Frontal cortex (tissue), 4 donors: ENCODE results near the gene FAM114A1. TPM values are rescaled to one million over a fixed set of nuclear protein-coding genes. Genes with fewer than 3 reads are reported as not detected.
"Not testable (repeated sequence)": the region's sequence is repeated elsewhere in the genome, so short reads cannot be mapped to it uniquely, and the experiment has no call there.

Source experiments
- DNase-seq, 2 donors: peaks; one replicate each; pipeline ENCODE4 v3.0.0; 2012; ENCODE audit warnings: low spot score in 2 of 2
- FAIRE-seq: peaks from 2 replicates; lab custom pipeline; 2012; peaks lifted over from hg19 to GRCh38; lab: Jason Lieb, UNC
- total RNA-seq: library from RNA; depleted of rRNA; stranded (reverse); fragments of >200 nt; gene quantifications from one replicate; pipeline ENCODE4 v1.2.3, GENCODE V29; 2014
- donor health status: control.
- donor health status: control.
- donor health status: control.

FAM114A1 gene
- total RNA-seq, 1 donor from 2014 or later: 9.4 TPM

DNA sequence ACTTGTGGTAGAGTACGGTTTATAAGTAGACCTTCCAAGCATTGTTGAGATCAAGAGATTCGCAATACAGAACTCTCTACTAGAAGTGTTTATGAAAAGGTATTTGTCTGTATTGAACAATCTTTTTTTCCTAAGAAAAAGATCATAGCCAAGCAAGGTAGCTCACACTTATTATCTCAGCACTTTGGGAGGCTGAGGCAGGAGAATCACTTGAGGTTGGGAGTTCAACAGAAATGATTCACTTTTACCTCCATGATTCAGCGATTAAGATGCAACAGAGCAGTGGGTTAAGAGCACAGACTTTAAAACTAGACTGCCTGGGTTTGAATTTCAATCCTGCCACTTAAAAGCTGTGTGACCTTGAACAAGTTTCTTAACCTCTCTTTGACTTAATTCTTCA, 90.3 kb downstream of the FAM114A1 start:
- no peak for DNase-seq
- FAIRE-seq: no peak

GRCh38 chr4:38958453-38959190, 91.0 kb downstream of the FAM114A1 start:
- no peak for FAIRE-seq
- no peak for DNase-seq

- FAIRE-seq, DNase-seq: not testable (repeated sequence)
These were observed 91.6 kb downstream of the FAM114A1 start for GRCh38 chr4:38959248-38959647.

GRCh38 chr4:38964942-38965775, 97.6 kb downstream of the FAM114A1 start:
- DNase-seq (no peak), FAIRE-seq (no peak)

DNA sequence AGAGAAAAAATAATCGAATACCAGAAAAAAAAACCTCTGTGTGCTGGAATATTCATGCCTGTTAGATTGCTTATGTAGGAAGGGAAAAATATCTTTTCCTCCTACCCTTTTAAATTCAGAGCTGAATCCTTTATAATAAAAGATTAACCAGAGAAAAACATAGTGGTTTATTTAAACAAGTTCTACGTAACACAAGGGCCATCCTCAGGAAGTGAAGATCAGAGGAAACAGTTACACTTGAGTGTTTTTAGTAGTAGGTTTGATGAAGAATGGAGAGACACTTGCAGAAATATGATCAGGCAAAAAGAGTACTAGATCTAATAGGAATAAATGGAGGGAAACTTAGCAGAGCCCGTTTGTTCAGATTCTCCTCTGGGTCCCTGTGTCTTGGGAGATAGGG, 98.3 kb downstream of the FAM114A1 start:
- DNase-seq: no peak
- no peak for FAIRE-seq

- FAIRE-seq (no peak), DNase-seq (peak in 1 of 2 donors; percentile 11)
These were observed 99.9 kb downstream of the FAM114A1 start for GRCh38 chr4:38967260-38968095.

DNA sequence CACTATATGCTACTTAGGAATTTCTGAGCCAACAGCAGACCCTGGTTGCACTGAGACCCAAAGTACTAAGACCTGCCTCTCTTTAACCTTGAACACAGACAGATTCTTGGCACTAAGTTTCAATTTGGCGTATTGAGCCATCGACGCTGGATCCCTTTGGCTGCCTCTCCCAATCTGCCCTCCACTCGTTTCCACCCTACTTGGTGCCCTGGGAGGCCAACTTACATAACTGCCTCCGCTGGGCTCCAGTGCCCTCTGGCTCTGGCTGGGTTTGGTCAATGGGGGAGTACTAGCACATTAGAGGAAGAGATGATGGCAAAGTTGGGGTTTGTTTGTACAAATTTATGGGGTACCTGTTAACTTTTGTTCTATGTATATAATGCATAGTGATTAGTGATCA, 101.1 kb downstream of the FAM114A1 start:
- FAIRE-seq: no peak
- no peak for DNase-seq

GRCh38 chr4:38976308-38976707, 108.7 kb downstream of the FAM114A1 start:
- DNase-seq (no peak), FAIRE-seq (no peak)

GRCh38 chr4:38979081-38979480, 111.5 kb downstream of the FAM114A1 start:
- DNase-seq (no peak), FAIRE-seq (no peak)

- no peak for DNase-seq
- no peak for FAIRE-seq
These were observed 112.1 kb downstream of the FAM114A1 start for GRCh38 chr4:38979511-38980230.

GRCh38 chr4:38980903-38981676, 113.5 kb downstream of the FAM114A1 start:
- no peak for FAIRE-seq
- no peak for DNase-seq

DNA sequence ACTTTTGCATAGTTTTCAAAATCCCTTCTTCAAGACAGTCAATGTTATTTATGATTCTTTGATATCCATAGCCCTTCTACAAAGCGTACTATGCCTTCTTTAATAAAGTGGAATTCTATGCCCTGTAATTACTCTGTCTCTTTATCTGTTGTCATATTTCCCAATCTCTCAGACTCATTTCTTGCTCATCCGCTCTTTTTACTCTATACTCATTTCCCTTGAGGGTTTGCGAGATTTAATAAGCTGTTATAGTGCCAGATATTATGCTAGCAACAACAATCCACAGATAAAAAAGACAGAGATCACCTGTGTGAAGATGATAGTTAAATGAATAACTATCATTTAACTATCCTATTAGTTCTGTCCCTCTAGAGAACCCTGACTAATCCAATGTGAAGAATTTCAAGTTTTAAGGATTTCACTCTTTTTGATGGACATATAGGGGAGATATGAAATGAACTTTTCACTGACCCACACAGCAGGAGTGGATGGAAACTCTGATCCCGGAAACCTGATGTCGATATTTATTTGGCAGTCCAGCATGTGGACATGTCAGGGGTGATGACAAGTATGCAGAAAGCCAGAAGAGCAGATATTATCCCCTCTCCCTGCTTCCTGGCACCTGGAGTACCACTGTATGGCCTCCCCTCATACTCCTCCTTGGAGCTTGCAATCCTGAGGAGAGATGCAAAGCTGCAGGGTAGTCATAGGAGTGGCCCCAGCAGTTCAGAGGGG, 114.9 kb downstream of the FAM114A1 start:
- DNase-seq (no peak), FAIRE-seq (no peak)

DNA sequence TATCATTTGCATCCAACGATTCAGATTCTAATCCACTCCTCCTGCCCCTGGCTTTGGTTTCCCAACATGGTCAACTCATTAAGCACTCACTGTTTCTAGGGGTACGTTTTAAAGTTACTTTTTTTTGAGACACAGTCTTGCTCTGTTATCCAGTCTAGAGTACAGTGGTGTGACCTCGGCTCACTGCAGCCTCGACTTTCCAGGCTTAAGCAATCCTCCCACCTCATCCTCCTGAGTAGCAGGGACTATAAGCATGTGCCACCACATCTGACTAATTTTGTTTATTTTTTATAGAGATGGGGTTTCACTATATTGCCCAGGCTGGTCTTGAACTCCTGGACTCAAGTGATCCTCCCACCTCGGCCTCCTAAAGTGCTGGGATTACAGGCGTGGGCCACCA, 115.7 kb downstream of the FAM114A1 start:
- DNase-seq: no peak

GRCh38 chr4:38983787-38984598, 116.4 kb downstream of the FAM114A1 start:
- DNase-seq (no peak), FAIRE-seq (no peak)

More for the DNA sequence above, 115.7 kb downstream of the FAM114A1 start:
- FAIRE-seq: no peak

DNA sequence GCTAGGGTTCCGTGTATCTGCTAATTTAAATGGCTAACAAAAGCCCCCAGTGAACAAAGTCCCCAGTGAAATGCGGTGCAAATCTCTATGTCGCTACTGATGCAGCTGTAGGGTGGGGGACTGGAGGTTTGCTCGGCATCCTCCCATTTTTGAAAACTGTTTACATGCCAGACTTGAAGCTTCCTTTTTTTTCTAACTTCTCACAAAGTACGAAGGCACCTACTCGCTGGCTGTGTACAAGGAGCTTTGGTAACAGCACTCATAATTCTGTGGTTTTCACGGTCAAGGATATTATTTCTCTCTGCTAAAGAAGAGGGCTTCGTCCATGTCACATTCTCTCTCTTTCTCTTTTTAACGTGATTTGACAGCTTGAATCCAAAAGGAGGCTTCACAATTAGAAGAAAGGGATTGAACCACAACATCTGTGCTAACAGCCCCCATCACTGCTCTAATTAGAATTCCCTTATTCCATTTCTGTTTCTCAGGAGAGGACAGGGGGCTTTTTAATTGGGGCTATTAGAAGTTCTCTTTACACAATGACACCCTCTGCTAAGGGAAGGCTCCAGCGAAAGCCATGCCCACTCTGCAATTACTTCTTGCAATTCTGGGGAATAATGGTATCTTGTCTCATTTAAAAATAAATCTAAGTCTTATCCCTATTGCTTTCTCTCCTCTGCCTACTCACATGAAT, 117.9 kb downstream of the FAM114A1 start:
- DNase-seq (no peak), FAIRE-seq (no peak)

DNA sequence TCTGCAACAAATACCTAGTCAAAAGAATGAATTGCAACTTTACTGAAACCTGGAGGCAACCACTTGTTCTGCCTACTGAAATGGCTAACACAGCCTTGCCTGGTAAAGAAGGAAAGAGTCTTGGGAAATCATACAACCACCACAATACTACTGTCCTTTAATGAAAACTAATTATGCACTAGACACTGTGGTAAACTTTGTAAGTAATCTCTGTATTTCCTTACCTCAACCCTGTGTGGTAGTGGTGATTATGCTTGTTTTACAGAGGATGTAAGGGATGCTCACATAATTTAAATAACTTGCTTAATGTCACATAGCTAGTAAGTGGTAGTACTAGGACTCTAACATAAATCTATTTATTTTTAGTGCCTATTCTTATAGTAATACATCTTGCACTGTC, 119.9 kb downstream of the FAM114A1 start:
- no peak for FAIRE-seq
- no peak for DNase-seq

DNA sequence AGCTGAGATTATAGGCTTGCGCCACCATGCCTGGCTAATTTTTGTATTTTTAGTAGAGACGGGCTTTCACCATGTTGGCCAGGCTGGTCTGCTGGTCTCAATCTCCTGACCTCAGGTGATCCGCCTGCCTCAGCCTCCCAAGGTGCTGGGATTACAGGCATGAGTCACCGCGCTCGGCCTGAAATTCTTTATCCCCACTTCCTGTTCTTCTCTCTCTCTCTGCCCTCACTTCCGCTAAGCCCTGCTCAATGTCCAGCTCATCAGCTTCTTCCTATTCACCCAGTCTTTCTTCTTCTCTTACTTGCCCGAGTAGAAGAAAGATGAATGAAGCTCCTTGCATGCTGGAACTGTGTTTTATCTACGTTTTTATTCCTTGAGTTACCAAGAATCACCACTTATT, 120.7 kb downstream of the FAM114A1 start:
- not testable (repeated sequence) for FAIRE-seq, DNase-seq
